Spinal cord (tissue), 10 donors: ENCODE data around the gene ANTXRL. TPM values are rescaled to one million over a fixed set of nuclear protein-coding genes. Genes with fewer than 3 reads are reported as not detected.
"Not testable (repeated sequence)": the region's sequence is repeated elsewhere in the genome, so short reads cannot be mapped to it uniquely, and the experiment has no call there.

Source experiments
- DNase-seq, 6 donors: peaks; one replicate each; pipeline versions ENCODE4 v3.0.0 to v3.0.0-alpha.2; 2013 to 2015; ENCODE audit warnings: low spot score in 6 of 6, low read depth in 4 of 6
- H3K27ac ChIP-seq: one replicate; pipeline ENCODE4 v1.5.1; 2013; ENCODE audit warnings: low read depth, low read length, control low read depth
- H3K27me3 ChIP-seq: one replicate; pipeline ENCODE4 v1.6.1; 2013; ENCODE audit warnings: low read length; ENCODE audit not compliant: control insufficient read depth, insufficient read depth
- H3K36me3 ChIP-seq: one replicate; pipeline ENCODE4 v1.6.1; 2013; ENCODE audit warnings: low read length; ENCODE audit not compliant: control insufficient read depth, insufficient read depth
- H3K4me1 ChIP-seq: one replicate; pipeline ENCODE4 v1.6.1; 2013; ENCODE audit warnings: low read length; ENCODE audit not compliant: control insufficient read depth, insufficient read depth
- H3K4me3 ChIP-seq: one replicate; pipeline ENCODE4 v1.5.1; 2013; ENCODE audit warnings: low read depth, low read length, control low read depth
- H3K9me3 ChIP-seq: one replicate; pipeline ENCODE4 v1.6.1; 2013; ENCODE audit warnings: low read length; ENCODE audit not compliant: control insufficient read depth, insufficient read depth
- WGBS: methylation state at CpG from one replicate; pipeline ENCODE4 v1.1.5; 2013; ENCODE audit warnings: missing lambda C conversion rate; ENCODE audit not compliant: insufficient coverage; 5-methylcytosine and 5-hydroxymethylcytosine counted together
- polyA plus RNA-seq, 2 donors: library from polyadenylated mRNA; unstranded; fragments of 120-200 nt; gene quantifications; one replicate each; pipeline ENCODE4 v1.2.1, GENCODE V29; 2013; ENCODE audit not compliant: insufficient read length in 2 of 2
- total RNA-seq, 2 donors: library from RNA; depleted of rRNA in 1 of 2; stranded (reverse); fragments of 120-200 nt in 1 of 2; fragments of >200 nt in 1 of 2; gene quantifications; one replicate each; pipeline versions ENCODE4 v1.2.3 to v1.2.4, GENCODE V29; 2013 to 2014
- donor health status: healthy.

Gene ANTXRL
- total and polyA plus RNA-seq, 4 donors = 0.06 TPM; not detected in 3

DNA sequence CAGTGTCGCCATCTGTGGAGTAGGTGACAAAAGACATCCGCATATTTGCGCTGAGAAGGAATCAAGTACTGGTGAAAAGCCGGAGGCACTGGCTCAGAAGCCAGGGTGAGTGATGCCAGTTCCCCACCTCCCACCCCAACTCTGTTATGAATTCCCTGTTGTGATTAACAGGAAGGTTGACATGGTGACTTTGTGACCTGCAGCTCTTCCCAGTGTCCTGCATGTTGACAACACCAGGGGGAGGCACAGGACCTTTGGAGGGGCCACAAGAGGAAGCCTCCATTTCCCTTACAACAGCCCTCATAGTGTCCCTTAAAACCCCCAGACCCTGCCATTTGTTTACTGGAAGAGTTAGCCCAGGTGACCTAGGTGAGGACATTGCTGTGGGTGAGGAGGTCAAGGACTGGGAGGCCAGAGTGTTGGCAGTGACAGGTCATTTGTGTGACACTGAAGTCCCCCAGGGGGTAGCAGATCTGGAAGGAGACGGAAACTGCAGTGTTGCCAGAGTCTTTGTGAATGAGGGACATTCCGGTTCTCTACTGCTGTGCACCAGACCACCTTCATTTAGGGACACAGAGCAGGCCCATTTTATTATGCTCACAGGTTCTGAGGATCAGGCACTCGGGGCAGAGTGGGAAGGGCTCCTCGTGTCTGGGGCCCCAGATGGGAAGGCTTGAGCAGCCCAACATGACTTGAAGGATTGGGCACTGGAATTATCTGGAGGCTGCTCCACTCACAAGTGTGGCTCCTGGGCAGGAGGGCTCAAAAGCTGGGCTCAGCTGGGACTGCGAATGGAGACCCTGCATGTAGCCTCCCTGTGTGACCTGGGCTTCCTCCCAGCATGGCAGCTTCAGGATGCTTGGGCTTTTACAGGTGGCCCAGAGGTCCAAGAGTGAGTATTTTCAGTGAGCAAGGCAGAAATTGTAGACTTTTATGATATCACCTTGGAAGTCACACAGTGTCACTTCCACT lies 13.0 kb upstream of the ANTXRL start:
- H3K4me3 ChIP-seq = no peak overlapping the region
- H3K27me3 ChIP-seq = no peaks in the 10 kb centered on the region
- 82% methylated on average over 6 of the region's 9 CpGs for WGBS
- no peaks in the 10 kb centered on the region for H3K36me3 ChIP-seq
- H3K4me1 ChIP-seq = no peaks in the 10 kb centered on the region
- no peaks in the 10 kb centered on the region for H3K9me3 ChIP-seq
- H3K27ac ChIP-seq = no peak overlapping the region
- no peak for DNase-seq

DNA sequence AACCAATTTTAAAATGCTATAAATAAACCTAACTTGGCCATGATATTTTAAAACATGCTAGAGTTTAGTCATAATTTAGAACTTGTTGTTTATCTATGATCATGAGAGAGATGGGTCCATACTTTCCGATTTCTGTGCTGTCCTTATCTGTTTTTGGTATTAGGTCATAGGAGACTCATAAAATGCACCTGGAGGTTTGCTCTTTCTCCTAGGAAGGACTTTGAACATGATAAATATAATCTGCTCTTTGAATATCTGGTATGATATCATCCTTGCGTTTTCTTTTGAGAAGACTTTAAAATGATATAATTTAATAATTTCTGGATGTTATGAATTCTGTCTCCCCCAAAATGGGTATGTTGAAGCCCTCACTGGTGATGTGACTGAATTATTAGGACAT lies 9.0 kb upstream of the ANTXRL start:
- WGBS = 100% methylated on average over 1 of the region's 2 CpGs
- no peaks in the 10 kb centered on the region for H3K36me3 ChIP-seq
- DNase-seq = no peak
- H3K27ac ChIP-seq = no peak overlapping the region
- H3K4me1 ChIP-seq = peaks cover 6% of the 10 kb centered on the region
- H3K4me3 ChIP-seq = no peak overlapping the region
- H3K27me3 ChIP-seq = peaks cover 2% of the 10 kb centered on the region
- no peaks in the 10 kb centered on the region for H3K9me3 ChIP-seq

DNA sequence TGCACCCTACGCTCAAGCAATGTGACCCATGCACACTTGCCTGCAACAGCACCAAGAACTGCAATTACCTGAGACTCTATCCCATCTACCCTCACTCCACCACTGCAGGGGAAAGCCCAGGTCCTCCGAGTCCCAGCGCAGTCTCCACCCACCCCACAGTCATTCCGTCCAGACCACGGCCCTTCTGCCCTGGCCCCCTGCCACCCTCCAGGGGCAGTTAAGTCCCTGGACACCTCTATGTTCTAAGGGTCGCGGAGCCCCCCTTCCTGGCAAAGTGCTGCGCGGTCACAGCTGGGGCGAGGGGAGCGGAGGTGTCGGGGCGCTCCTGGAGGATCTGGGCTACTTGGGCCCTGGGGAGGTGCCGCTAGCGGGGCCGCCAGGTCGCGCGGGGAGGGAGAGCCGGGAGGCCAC lies 4.4 kb upstream of the ANTXRL start:
- not testable (repeated sequence) for H3K36me3 ChIP-seq, H3K27me3 ChIP-seq, H3K9me3 ChIP-seq, DNase-seq, H3K27ac ChIP-seq
- Histone ChIP-seq H3K4me3 (peak overlapping the region; percentile 4), H3K4me1 (peaks cover 16% of the 10 kb centered on the region)
- WGBS = 4% methylated on average over 20 of the region's 20 CpGs

DNA sequence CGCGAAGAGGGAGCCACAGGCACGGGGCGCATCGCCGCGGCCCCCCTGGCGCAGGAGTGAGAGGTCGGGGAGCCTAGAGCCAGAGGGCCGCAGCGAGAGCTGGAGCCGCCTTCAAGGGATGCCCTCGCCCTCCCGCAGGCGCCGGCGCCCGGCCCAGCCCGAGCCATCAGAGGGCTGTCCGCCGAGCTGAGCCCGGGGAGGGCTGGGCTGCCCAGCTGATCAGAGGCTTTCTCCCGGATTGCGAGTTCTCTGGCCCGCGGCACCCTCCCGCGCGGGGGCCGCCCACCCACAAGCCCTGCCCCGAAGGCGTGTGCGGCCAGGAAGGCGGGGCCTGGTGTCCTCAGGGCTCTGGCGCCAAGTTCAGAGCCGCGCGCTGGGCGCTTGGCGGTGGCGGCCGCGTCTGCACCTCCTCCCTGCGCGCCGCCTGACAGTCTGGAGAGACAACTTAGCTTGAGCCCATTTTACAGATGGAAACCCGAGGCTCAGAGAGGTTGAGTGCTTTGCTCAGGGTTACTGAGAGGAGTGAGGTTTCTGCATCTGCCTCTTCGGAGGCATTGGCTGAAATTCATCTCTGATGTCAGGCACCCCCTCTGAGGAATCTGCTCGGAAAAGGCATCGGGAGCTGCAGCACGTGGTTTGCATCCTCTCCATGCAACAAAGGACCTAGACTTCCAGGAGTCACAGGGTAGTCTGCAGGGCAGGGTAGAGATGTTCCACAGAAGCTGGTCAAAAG lies 3.8 kb upstream of the ANTXRL start:
- Histone ChIP-seq H3K36me3 (no peaks in the 10 kb centered on the region), H3K9me3 (no peaks in the 10 kb centered on the region), H3K4me3 (peak overlapping the region; percentile 4), H3K27ac (no peak overlapping the region), H3K27me3 (peaks cover 2% of the 10 kb centered on the region), H3K4me1 (peaks cover 16% of the 10 kb centered on the region)
- peak in 3 of 6 donors; percentile 53 to 88 (median 78) for DNase-seq
- WGBS = 4% methylated on average over 32 of the region's 51 CpGs

DNA sequence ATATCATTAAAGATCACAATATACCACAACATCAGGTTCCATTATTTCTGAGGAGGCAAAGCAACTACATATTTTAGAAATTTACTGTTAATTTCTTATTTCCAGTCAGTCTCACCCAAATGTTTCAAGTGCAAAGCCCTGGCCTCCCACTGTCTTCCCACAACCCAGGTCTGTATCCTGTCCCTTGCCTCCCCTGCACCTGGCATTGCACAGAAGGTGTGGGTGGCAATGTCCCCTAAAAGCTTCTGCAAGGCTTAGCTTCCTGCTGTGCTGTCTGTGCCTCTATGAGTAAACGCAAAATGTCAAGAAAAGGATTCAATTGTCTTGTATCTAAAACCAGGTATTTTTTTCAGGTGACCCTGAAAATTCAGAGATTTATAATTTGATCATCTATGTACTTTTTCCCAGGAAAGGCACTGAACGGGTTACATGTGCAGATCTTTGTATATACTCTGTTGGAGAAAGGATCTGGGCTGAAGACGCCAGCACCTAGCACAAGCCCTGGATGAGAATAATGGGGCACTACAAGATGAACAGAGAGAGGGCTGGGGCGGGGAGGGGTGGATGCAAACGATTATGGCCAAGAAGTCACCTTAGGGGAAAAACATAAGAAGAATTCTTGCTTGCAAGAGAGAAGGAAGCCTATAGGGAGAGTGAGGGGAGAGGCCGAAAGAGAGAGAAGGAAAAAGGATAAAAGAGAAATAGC lies 3.1 kb upstream of the ANTXRL start:
- H3K9me3 ChIP-seq = no peaks in the 10 kb centered on the region
- no peaks in the 10 kb centered on the region for H3K36me3 ChIP-seq
- no peak for DNase-seq
- no peak overlapping the region for H3K27ac ChIP-seq
- H3K4me3 ChIP-seq = peak overlapping the region; percentile 40
- peaks cover 16% of the 10 kb centered on the region for H3K4me1 ChIP-seq
- 32% methylated on average over 5 of the region's 6 CpGs for WGBS
- H3K27me3 ChIP-seq = peaks cover 2% of the 10 kb centered on the region

DNA sequence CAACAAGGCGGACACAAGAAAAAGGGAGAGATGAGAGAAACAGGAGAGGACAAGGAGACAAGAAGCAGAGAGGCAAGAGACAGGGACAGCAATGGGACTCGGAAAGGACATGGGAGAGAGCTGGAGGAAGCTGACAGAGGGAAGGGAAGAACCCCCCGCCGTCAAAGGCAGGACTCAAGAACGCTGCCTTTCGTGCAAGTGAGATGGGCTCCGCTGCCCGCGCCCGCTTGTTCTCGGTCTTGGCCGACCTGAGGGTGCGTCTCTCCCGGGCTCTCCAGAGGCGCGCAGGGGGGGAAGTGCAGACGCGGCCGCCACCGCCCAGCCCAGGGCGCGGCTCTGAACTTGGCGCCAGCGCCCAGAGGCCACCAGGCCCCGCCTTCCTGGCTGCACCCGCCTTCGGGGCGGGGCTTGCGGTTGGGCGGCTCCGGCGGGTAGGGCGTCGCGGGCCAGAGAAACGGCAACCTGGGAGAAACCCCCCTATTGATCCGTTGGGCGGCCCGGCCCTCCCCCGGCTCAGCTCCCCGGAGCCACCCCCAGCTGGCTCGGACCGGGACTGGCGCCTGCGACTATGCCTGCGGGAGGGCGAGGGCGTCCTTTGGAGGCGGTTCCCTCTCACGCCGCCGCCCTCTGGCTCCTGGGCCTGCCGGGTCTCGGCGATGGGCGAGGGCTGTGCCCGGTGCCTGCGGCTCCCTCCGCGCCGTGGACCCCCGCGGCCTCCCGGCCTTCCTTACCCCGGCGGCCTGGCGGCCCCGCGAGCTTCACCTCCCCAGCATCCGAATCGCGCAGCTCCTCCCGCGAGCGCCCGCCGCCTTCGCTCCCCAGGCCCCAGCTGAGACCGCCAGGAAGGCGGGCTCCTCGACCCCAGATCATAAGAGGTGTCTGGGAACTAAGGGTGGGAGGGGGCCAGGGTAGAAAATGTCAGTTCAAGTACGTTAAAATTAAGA lies 2.2 kb upstream of the ANTXRL start:
- peaks cover 2% of the 10 kb centered on the region for H3K27me3 ChIP-seq
- peak in 4 of 6 donors; percentile 48 to 93 (median 68) for DNase-seq
- under 1% methylated on average over 78 of the region's 82 CpGs for WGBS

DNA sequence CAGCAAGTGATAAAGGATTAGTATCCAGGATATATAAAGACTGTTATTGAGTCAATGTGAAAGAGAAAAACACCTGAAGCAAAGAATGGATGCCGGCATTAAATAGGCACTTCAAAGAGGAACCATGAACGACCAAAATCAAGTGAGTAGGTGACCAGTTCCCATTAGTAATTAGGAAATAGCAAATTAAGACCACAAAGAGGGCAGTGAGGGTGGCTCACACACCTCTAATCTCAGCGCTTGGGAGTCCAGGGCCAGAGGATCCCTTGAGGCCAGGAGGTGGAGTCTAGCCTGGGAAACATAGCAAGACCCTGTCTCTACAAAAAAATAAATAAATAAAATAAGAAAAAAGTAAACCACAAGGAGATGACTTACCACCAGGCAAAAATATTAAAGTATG lies 1.5 kb upstream of the ANTXRL start:
- H3K4me1 ChIP-seq = peaks cover 16% of the 10 kb centered on the region
- H3K27me3 ChIP-seq = peaks cover 2% of the 10 kb centered on the region
- no peaks in the 10 kb centered on the region for H3K36me3 ChIP-seq
- WGBS = 13% methylated on average over 2 of the region's 3 CpGs
- H3K4me3 ChIP-seq = peak overlapping the region; percentile 40
- no peak for DNase-seq
- H3K9me3 ChIP-seq = no peaks in the 10 kb centered on the region
- H3K27ac ChIP-seq = no peak overlapping the region

More for the DNA sequence above, 2.2 kb upstream of the ANTXRL start:
- Histone ChIP-seq H3K27ac (peak overlapping the region; percentile 6), H3K9me3 (no peaks in the 10 kb centered on the region), H3K4me1 (peaks cover 16% of the 10 kb centered on the region), H3K4me3 (peak overlapping the region; percentile 40), H3K36me3 (no peaks in the 10 kb centered on the region)

DNA sequence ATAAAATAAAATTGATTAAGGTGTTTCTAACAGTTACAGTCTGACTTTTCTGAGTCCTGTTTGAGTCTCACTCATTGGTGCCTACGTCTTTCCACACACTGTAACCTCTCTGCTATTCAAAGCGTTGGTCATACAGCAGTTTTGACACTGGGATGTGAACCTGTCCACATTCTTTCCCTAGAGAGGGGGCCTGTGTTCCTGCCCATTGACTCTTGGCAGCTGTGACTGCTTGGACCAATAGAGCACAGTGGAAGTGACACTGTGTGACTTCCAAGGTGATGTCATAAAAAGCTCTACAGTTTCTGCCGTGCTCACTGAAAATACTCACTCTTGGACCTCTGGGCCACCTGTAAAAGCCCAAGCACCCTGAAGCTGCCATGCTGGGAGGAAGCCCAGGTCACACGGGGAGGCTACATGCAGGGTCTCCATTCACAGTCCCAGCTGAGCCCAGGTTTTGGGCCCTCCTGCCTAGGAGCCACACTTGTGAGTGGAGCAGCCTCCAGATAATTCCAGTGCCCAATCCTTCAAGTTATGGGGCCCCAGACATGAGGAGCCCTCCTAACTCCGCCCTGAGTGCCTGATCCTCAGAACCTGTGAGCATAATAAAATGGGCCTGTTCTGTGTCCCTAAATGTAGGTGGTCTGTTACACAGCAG lies 704 bp upstream of the ANTXRL start:
- peaks cover 16% of the 10 kb centered on the region for H3K4me1 ChIP-seq
- no peaks in the 10 kb centered on the region for H3K9me3 ChIP-seq
- H3K36me3 ChIP-seq = no peaks in the 10 kb centered on the region
- peaks cover 2% of the 10 kb centered on the region for H3K27me3 ChIP-seq
- no peak overlapping the region for H3K4me3 ChIP-seq
- DNase-seq = no peak
- WGBS = 84% methylated on average over 5 of the region's 5 CpGs
- H3K27ac ChIP-seq = no peak overlapping the region
